HG02588 (cell line): Measurements from ENCODE around the gene THSD4.

Experiments used
- ATAC-seq: cut with Tn5 transposase; IDR thresholded peaks from one replicate; pipeline ENCODE4 v1.9.1; 2021; ENCODE audit warnings: mild to moderate bottlenecking, moderate library complexity; ENCODE audit not compliant: unreplicated experiment

Gene THSD4

GRCh38 chr15:71440489-71441110, 325.3 kb downstream of the THSD4 start:
- no peak for ATAC-seq

- no peak for ATAC-seq
Observed at GRCh38 chr15:71443538-71443937, 328.3 kb downstream of the THSD4 start.

- ATAC-seq = no peak
Observed at GRCh38 chr15:71444032-71444810, 328.9 kb downstream of the THSD4 start.

DNA sequence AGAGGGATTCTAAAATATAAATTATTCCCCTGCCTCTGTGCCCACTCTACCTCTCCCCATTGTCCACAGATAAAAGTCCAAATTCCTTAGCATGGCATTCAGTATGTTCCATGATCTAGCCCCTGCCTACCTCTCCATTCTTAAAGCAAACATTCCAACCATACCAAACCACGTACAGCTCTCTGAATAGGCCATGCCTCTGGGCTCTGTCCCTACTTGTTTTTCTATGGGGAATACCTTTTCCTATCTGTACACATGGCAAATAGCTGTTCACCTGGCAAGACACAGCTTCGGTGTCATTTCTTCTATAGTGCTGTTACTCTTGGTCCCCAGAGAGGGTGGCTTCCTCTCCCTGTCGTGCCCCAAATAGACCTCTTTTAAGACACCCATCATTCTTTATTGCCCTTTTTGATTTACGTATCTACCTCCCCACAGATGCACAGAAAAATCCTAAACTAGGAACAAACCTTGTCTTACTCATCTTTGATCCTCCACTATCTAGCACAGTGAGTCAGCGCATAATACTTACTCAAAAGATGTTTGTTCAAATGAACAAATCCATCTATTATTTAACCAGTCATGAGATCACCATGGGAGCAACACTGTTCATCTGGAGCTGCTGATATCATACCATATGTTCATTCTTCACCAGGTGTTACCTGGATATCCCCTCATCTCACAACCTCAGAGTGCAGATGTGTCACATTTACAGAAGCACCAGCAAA, 329.8 kb downstream of the THSD4 start:
- no peak for ATAC-seq

- ATAC-seq = no peak
Observed at GRCh38 chr15:71447328-71448250, 332.3 kb downstream of the THSD4 start.

- no peak for ATAC-seq
Observed at GRCh38 chr15:71448688-71449114, 333.4 kb downstream of the THSD4 start.

GRCh38 chr15:71449363-71449762, 334.1 kb downstream of the THSD4 start:
- no peak for ATAC-seq

- no peak for ATAC-seq
Observed at GRCh38 chr15:71449956-71450355, 334.7 kb downstream of the THSD4 start.

- no peak for ATAC-seq
Observed at GRCh38 chr15:71451130-71451529, 335.9 kb downstream of the THSD4 start.

DNA sequence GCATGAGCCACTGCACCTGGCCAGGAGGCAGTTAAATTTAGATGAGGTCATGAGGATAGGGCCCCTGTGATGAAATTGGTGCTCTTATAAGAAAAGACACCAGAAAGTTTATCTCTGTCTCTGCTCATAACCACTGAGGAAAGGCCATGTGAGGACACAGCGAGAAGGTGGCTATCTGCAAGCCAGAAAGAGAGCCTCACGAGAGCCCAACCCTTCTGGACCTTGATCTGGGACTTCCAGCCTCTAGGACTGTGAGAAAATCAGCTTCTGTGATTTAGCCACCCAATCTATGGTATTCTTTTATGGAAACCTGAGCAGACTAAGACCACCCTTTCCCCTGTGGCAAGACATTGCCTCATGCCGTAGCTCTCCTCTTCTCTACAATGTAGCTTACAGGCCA, 337.6 kb downstream of the THSD4 start:
- ATAC-seq = no peak

DNA sequence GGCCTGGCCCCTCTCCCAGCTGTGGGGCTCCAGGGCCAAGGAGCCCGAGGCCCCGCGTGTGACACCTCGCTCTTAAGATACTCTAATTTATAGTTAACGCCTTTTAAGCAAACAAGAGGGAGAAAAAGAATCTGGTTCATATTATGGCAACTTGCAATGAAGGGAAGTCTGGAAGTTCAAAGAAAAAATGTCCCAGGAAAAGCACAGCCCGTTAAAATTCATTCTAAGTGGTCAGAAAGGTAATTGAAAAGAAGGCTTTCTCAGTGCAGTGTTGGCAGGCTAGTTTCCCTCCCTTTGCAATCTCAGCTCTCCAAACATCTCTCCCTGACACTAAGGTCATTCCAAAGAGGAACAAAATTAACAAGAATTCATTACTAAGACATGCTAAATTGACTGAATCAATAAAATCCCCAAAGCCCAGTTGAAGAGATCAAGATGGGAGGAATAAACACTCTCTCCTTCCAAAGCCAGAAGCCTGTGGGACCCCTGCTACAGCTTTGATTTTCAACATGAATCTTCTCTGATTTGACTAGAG, 339.3 kb downstream of the THSD4 start:
- ATAC-seq = no peak

GRCh38 chr15:71455107-71455506, 339.8 kb downstream of the THSD4 start:
- ATAC-seq = no peak

- ATAC-seq = no peak
Observed at GRCh38 chr15:71455878-71456277, 340.6 kb downstream of the THSD4 start.

DNA sequence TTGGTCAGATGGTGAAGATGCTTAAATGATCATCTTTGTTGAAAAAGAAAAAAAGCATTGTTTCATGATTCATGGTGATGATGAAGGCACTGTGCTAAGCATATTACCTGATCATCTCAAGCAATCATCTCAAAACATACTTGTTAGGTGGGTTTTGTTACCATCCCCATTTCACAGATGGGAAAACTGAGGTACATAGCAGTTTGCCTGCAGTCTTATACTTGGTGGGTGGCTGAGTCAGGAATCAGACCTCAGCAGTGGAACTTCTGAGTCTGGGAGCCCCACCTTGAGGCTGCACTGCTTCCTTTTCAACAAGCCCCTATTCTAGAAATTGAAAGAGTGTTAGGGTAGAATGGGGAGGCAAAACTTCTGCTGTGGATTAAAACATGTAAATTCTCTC, 341.1 kb downstream of the THSD4 start:
- ATAC-seq = no peak

- no peak for ATAC-seq
Observed at GRCh38 chr15:71456811-71457210, 341.5 kb downstream of the THSD4 start.

- no peak for ATAC-seq
Observed at GRCh38 chr15:71458089-71458660, 342.9 kb downstream of the THSD4 start.

GRCh38 chr15:71461748-71462147, 346.5 kb downstream of the THSD4 start:
- no peak for ATAC-seq

GRCh38 chr15:71462638-71463037, 347.4 kb downstream of the THSD4 start:
- ATAC-seq = no peak

- ATAC-seq = no peak
Observed at GRCh38 chr15:71463156-71463665, 347.9 kb downstream of the THSD4 start.
